ENCODE results near the gene ZNF467. TPM values are rescaled to one million over a fixed set of nuclear protein-coding genes. Genes with fewer than 3 reads are reported as not detected.
A peak's percentile ranks its signal among the peaks of the same experiment; 100 is the strongest.

The ZNF467 gene
- polyA plus RNA-seq, 4 donors = 18.1 to 38.9 (median 26.1) TPM

DNA sequence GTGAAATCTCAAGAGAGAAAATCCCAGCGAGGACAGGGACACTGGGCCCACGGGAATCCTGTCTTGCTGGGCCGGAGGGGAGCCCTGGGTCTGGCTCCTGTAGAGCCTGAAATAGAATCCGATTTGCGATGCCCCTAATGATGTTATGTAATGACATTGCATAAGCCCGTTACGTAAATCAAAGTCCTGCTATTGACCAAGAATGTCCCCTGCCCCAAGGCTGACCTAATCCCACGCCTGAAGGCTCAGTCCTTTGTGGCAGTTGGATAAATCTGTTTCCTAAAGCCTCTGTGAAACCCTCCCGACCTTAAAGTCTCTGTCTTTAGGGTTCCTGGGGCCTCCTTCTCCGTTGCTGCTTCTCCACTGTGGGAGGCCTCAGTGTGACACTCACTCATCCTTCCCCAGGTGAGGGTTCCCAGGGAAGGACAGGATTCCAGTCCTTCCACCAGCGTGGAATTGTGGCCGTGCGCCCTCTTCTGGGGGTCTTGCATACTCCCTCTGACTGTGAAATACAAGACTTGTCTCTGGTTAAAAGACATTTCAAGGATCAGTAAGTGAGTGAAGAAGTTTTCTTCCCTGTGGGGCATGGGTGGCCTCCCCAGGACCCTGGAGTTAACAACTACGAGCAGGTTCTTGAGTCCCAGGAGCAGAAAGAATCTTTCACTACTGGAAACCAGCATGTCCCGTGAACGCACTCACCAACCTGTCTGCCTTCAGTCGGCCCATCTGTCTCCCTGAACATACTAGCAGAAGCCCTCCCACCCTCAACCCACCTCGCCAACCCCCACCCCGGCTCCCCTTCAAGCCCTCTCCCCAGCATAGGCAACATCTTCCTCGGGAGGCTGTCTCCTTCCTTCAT lies 19.8 kb downstream of the ZNF467 start:
- no peak for DNase-seq (ENCODE audit: low read depth in 4 of 4, low spot score in 3 of 4)

DNA sequence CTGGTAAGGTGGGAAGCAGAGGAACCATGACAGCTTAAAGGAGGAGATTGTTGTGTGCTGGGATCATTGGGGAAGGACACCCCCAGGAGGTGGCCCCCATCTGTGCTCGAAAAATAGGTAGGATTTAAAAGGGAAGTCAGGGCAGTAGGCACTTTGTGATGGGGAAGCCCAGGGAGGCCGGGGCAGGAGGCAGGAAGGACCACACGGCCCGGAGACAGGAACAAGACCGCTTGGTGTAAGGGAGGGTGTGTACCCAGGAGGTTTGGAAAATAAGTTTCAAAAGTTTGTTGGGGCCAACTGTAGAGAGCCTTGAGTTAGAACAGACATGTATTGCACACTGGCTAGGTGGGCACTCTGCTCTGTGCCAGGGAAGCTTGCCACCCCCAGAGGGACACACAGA lies 20.7 kb downstream of the ZNF467 start:
- DNase-seq (ENCODE audit: low read depth in 4 of 4, low spot score in 3 of 4) = no peak

DNA sequence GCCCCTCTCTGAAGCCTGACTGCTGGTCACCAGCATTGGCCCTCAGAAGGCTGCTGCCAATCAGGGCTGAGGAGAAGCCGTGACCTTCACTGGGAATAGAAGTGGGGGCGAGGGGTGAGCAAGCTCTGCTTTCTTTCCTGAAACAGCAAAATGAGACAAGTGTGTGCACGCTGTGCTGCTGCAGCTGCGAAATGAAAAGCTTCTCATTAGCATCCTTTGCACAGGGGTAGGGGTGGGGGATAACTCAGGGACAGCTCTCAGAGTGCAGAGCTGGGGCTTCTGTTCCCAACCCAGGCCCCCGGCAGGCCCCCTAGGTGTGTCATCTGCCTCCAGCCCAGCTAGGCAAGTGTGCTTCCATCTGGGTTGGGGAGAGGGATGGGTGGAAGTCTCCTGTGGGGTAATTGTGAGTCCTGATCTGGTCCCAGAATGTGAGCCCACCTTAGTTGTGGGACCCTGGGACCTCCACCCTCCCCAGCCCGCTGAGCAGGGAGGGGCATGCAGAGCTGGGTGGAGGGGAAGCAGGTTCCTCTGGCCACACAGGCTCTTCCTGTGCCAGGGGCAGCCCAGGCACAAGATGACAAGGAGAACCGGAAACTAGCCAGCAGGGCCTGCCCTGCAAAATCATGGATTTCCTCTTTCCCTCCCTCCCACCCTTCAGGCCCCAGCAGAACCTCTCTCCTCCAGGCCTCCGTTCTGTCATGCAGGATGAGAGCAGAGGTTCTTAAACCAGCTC lies 22.2 kb downstream of the ZNF467 start:
- no peak for DNase-seq (ENCODE audit: low read depth in 4 of 4, low spot score in 3 of 4)

DNA sequence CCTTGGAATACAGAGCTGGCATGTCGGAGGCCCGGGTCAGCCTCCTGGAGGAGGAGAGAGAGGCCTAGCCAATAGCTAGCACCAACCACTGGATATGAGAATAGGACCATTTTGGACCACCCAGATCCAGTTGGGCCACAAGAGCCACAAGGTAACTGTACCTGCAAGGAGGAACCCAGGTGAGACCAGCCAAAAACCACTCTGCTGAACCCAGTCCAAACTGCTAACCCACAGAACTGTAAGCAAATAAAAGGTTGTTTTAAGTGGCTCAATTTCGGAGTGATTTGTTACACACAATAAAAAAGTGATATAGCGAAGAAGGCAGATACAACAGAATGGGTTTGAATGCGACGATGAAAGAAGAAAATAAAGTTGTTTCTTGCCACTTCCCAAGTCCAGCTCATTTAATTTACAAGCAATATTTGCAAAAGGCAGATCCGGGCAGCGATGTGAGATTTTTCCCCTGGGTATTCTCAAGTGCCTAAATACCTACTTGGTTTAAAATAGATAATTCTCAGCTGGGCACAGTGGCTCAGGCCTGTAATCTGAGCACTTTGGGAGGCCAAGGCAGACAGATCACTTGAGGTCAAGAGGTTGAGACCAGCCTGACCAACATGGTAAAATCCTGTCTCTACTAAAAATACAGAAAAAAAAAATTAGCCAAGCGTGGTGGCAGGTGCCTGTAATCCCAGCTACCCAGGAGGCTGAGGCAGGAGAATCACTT lies 23.1 kb downstream of the ZNF467 start:
- no peak for DNase-seq (ENCODE audit: low read depth in 4 of 4, low spot score in 3 of 4)

DNA sequence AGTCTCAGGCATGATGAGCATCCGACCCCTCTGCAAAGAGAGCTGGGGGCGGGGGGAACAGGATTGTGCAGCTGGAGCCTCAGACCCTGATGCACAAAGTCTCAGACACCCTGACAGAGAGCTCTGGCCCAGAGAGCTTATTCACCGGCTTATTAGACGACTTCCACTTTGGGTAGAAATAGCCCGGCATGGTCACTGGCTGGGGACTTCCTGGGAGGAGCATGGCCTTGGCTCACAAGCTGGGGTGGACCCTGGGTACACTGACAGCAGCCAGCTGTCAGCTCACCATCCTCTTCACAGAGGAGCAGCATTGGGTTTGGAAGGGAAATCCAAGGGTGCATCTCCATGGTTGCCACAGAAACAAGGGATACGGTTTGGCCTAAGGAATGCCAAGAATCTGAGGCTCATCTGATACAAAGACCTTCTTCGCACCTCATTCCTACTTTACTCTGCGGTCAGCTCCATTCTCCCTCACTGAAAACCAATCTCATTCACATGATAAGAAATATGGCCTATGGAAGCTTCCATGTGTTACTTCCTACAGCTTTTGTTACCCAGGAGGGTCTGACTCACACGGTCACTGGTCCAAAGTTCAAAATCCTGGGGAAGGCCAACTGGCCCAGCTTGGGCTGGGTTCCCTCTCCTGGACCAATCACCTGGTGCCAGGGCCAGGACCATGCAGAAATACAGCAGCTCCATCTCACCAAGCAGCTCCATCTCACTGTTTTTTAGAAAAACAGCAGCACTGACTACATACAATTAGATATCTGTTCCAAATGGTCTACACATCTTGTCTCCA lies 25.1 kb downstream of the ZNF467 start:
- DNase-seq (ENCODE audit: low read depth in 4 of 4, low spot score in 3 of 4) = no peak

DNA sequence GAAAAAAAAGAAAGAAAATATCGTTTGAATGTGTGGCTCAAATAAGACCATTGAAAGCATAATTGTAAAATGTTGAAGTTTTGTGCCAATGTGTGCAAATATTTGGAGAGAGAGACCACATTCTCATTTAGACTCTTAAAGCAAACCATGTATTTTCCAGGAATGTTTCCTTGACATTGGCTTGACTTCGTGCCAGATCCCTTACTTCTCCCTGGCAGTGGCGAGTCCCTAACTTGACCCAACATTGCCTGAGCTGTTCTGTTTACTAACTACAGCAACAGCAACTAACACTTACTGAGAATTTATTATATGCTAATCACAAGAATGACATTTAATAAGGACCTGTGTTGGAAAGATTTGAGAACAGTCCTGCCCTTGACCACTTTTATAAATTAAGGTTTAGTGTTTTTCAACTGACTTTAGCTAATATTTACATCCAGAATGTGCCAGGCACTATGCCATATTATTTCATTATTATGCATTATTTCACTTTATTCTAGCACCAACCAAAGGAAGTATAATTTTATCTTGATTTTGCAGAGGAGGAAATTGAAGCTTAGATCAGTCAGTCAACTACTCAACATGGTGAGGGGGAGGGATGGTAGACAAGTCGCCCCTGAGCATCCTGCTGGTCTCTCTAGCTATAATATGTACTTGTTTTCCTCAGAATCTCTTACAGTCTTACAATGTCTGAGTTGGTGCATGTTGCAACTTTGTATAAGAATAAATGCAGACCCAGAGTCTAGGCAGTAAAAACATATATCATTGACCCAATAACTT lies 29.7 kb downstream of the ZNF467 start:
- DNase-seq (ENCODE audit: low read depth in 4 of 4, low spot score in 3 of 4) = no peak

DNA sequence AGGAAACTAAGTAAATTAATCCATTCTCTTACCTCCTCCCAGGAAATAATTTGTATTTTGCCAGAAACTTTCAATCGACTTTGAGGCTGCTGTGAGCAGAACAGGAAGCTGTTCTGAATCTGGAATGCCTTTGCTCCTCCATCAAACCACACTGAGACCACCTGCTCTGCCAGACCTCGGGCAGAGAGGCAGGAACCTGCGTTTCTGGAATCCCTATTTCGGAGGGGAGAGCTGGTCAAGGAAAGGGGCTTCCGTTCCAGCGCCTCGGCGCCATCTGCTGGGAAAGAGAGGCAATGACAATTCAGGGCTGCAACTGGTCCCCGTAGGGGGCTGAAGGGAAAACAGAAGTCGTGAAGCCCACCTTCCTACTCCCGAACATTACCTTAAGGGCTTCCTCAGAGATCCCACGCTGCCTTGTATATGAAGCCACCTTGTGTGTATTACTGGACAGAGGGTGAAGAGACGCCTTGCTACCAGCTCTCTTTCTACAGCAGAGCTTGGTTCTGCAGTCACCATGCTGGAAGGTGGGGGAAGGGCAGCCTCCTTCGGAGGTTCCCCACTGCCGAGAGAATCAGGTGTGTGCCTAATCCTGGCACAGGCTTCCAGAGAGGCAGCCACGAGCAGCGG lies 31.2 kb downstream of the ZNF467 start:
- peak in 2 of 4 donors; percentile 51 to 55 for DNase-seq (ENCODE audit: low read depth in 4 of 4, low spot score in 3 of 4)

DNA sequence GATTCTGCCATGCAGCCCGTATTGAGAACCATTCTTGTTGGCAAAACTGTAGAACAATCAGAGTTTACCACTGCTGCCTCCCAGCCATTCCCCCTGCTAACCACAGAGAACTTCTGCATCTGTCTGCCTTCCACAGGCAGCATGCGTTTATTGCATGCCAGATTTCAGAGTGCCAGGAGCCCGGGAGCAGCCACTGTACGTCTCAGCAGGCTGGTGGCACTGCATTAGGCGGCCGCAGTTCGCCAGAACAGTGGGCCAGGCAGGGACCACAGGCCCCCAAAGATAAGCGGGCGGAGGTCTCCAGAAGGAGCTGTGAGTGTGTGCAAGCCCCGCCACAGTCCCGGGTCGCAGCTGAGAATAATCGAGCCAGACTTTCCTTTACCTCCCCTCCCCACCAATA lies 31.8 kb downstream of the ZNF467 start:
- no peak for DNase-seq (ENCODE audit: low read depth in 4 of 4, low spot score in 3 of 4)

DNA sequence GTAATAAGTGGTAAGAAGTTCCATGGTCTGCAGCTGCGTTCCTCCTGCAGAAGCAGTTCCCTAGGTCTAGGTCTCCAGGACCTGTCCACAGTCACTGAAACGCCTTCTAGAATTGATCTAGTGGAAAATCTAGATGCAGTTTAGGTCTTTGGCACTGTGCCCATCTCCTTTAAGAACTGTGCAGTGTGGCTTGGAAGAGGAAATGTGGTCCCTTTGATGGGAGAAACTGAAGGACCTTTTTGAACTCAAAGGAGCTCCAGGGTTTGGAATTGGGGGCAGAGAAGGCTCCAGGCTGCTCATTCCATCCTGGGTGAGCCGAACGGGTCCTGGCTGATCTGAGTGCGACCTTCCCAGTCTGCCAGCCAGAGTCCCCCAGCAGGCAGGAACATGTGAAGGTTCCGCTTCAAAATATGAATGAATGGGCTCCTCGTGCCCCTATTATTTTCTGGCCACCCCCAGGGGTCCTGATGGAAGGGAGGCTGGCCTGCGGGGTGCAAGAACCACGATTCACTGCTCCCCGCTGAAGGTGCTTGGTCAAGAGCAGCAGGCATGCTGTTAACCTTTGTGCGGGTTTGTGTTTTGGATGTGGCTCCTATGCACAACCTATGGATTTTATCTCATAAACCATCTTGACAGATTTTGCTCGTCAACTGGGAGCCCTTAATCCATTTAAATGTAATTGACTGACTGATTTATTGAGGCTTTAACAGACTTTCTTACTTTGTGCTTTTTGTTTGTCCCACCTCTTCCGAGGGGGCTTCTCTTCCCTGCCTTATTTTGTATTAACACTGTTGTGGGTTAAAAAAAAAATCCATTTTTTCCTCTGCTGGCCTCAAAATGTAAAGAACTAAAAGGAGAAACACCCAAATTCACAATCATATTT lies 36.7 kb downstream of the ZNF467 start:
- no peak for DNase-seq (ENCODE audit: low read depth in 4 of 4, low spot score in 3 of 4)

DNA sequence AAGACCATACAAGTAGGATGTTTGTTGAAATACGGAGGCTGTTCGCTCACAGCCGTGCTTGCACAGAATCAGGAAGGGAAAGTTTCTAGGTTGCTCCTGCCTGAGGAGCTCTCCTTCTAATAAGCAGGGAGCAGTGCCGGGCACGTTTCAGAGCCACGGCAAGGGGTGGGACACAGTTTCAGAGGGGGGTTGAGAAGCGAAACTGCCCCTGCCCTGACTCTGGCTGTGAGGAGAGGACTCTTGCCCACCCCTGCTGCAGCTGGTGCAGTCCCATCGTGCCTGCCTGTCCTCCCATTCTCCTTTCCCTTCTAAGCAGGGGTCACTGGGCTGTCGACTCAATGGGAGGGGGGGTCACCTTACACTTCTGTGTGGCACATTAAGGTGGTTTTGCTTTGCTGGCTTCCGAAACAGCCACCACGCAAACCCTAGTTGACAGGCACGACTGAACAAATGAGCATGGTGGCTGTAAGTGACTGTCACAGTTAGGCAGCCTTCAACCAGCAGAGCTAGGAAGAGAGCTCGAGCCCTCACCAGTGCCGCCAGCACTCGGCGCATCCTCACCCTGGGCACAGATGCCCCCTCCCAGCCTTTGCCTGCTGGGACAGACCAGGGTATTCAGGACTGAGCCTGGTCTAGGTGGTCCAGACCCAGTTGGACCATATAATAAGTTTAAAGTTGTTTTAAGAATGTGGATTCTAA lies 37.5 kb downstream of the ZNF467 start:
- DNase-seq (ENCODE audit: low read depth in 4 of 4, low spot score in 3 of 4) = no peak

DNA sequence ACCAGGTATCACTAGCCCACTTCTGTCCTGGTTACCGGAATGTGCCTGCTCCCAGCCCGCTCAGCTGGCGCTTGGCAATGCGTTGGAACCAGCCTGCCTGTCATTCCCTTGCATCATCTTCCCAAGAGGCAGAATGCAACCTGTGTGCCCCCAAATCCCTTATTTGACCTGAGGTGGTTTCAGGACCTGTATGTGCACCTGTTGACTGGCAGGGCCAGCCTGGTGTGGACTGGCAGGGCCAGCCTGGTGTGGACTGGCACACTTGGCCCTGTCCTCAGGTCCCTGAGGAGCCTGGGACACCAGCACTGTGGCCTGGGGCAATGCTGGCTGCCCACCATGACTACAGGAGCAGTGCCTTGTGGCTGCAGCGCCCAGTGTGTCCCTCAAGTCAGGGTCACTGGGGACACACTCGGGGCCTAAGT lies 38.2 kb downstream of the ZNF467 start:
- no peak for DNase-seq (ENCODE audit: low read depth in 4 of 4, low spot score in 3 of 4)

DNA sequence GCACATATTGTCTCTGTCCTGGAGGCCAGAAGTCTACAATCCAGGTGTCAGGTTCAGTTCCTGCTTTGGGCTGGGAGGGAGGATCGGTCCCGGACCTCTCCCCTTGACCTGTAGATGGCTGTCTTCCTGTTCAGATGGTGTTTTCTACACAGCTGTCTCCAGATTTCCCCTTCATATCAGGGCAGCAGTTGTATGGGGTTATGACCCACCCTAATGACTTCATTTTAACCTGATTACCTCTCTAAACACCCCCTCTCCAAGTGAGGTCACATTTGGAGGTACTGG lies 38.7 kb downstream of the ZNF467 start:
- no peak for DNase-seq (ENCODE audit: low read depth in 4 of 4, low spot score in 3 of 4)

DNA sequence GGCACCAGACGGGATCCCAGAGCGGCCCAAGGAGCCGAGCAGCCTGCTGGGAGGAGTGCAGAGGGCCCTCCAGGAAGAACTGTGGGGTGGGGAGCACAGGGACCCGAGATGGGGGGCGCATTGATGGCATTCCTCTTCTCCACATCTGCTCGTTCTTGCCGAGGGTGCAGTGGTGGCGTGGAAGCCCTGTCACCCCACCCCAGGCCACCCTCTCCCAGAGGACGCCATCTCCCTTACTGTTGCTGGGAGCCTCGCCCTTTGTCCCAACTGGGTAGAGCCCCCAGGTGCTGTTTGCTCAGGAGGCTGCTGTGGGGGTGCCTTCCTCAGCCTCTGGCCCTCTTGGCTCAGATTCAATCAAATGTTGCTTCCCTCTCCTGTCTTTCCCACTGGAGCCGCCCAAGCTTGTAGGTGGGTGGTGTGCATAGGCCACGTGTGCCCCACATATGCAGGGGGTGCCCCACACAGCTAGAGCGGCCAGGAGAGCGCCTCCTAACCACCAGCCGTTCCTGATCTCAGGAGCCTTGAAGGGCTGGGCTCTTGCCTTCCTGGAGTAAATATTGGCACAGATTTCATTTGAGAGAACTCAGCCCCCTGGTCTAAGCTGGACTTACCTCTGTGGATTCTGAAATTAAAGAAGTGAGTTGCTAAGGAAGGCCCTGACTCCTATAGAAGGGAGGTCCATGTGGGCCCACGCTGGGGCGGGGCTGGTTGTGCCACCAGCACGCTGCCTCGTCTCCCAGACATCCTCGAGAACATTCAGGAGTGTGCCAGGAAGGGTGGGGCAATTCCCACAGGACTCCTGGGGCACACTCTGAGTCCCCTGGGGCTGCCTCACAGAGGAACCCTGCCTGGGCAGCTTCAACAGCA lies 39.2 kb downstream of the ZNF467 start:
- no peak for DNase-seq (ENCODE audit: low read depth in 4 of 4, low spot score in 3 of 4)

DNA sequence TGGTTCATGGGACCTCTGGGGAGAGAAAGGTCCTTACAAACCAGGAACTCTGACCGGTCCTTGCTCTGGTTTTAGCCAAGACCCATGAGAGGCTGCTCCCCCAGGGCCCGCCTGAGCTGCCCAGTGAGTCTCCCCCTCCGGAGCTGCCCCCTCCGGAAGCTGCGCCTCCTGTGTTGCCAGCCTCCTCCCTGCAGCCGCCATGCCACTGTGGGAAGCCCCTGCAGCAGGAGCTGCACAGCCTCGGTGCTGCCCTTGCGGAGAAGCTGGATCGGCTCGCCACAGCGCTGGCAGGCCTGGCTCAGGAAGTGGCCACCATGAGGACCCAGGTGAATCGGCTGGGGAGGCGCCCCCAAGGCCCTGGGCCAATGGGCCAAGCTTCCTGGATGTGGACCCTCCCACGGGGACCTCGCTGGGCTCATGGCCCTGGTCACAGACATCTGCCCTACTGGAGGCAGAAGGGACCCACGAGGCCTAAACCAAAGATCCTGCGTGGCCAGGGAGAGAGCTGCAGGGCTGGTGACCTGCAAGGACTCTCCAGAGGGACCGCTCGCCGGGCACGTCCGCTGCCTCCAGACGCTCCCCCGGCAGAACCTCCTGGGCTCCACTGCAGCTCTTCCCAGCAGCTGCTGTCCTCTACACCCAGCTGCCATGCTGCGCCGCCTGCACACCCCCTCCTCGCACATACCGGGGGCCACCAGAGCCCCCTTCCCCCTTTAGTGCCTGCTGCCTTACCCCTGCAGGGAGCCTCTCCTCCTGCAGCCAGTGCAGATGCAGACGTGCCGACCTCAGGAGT lies 40.1 kb downstream of the ZNF467 start:
- DNase-seq (ENCODE audit: low read depth in 4 of 4, low spot score in 3 of 4) = no peak

DNA sequence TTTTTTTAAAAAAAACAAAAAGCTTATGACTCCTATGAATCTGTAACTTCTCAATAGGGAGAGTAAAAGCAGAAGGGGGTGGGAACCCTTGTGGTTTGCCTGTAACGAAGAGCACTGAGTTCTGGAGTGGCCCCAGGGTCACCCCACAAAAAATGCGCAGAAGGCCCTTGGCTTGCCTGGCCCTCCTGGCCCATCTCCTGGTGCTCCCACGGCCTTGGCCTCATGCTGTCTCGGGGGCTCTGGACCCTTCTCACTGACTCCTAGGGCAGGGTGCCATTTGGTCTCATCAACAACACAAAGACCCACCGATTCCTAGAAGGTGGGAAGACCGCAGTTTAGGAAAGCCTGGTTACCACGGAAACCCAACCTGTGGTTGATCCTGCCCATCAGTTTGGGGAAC lies 40.8 kb downstream of the ZNF467 start:
- DNase-seq (ENCODE audit: low read depth in 4 of 4, low spot score in 3 of 4) = no peak

DNA sequence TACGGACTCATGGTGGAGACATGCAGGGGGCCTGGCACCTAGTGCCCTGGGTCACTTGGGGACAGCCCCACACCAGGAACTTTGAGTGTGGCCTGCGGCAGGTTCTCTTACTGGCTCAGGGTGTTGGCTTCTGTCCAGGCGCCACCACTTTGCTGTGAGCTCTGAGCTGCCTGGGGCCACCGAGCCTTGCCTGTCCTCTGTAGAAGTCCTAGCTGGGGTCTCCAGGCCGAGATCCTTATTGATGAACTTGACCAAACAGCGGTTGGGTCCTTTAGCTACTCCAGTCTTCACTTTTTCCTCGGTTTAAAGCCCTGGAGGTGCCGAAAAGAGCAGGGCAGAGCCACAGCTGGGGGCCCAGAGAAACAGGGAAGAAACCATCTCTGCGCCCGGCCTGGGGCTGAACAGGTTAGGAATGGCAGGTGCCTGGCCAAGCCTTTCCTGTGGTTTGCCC lies 41.3 kb downstream of the ZNF467 start:
- DNase-seq (ENCODE audit: low read depth in 4 of 4, low spot score in 3 of 4) = no peak

Data from left renal pelvis (tissue), 4 donors.